Loucy (cell line): ENCODE measurements around the gene TAS1R3.

ENCODE experiments used
- H2AFZ ChIP-seq: fragments of 200-600 bp; sonication (generic); 2 replicates; pipeline ENCODE4 v1.6.0; 2016; ENCODE audit warnings: antibody characterized with exemption, mild to moderate bottlenecking, low read length, moderate library complexity
- H3F3A ChIP-seq: fragments of 200-600 bp; 2 replicates; pipeline ENCODE4 v1.6.0; 2016; ENCODE audit warnings: antibody characterized with exemption, low read depth, mild to moderate bottlenecking
- H3K27me3 ChIP-seq: fragments of 200-600 bp; sonication (generic); 2 replicates; pipeline ENCODE4 v1.6.1; 2014; ENCODE audit warnings: low read length, mild to moderate bottlenecking; ENCODE audit not compliant: insufficient read depth, poor library complexity, severe bottlenecking
- H3K36me3 ChIP-seq: fragments of 200-600 bp; sonication (generic); 2 replicates; pipeline ENCODE4 v1.6.1; 2016; ENCODE audit warnings: low read length; ENCODE audit not compliant: insufficient read depth
- H3K4me1 ChIP-seq: fragments of 200-600 bp; sonication (generic); 2 replicates; pipeline ENCODE4 v1.5.1; 2014; ENCODE audit warnings: low read length, mild to moderate bottlenecking; ENCODE audit not compliant: insufficient read depth, poor library complexity, severe bottlenecking
- H3K4me2 ChIP-seq: fragments of 200-600 bp; sonication (generic); 2 replicates; pipeline ENCODE4 v1.6.0; 2014; ENCODE audit warnings: antibody characterized with exemption, low read length, low read depth, mild to moderate bottlenecking; ENCODE audit not compliant: poor library complexity, severe bottlenecking
- H3K4me3 ChIP-seq: fragments of 200-600 bp; sonication (generic); 2 replicates; pipeline ENCODE4 v1.5.1; 2014; ENCODE audit warnings: low read length, mild to moderate bottlenecking, mixed read lengths; ENCODE audit not compliant: poor library complexity, severe bottlenecking
- H3K79me2 ChIP-seq: fragments of 200-600 bp; sonication (generic); 2 replicates; pipeline ENCODE4 v1.6.1; 2014; ENCODE audit warnings: low read length; ENCODE audit not compliant: insufficient read depth
- H3K9ac ChIP-seq: fragments of 200-600 bp; sonication (generic); 2 replicates; pipeline ENCODE4 v1.6.0; 2014; ENCODE audit warnings: mild to moderate bottlenecking, low read depth, low read length, moderate library complexity; ENCODE audit not compliant: poor library complexity, severe bottlenecking
- H3K9me2 ChIP-seq: fragments of 200-600 bp; sonication (generic); replicated peaks from 2 replicates; pipeline ENCODE4 v1.6.1; 2016; ENCODE audit warnings: low read depth, low read length, mixed read lengths
- H3K9me3 ChIP-seq: fragments of 200-600 bp; sonication (generic); 2 replicates; pipeline ENCODE4 v1.6.1; 2014; ENCODE audit warnings: mild to moderate bottlenecking, antibody characterized with exemption, low read length, low read depth; ENCODE audit not compliant: insufficient read depth
- H4K20me1 ChIP-seq: fragments of 200-600 bp; sonication (generic); 2 replicates; pipeline ENCODE4 v1.6.0; 2014; ENCODE audit warnings: antibody characterized with exemption, low read length, mild to moderate bottlenecking; ENCODE audit not compliant: insufficient read depth, poor library complexity, severe bottlenecking
- EZH2phosphoT487 ChIP-seq: fragments of 200-600 bp; IDR thresholded peaks from 2 replicates; pipeline ENCODE4 v1.6.1; 2018; ENCODE audit warnings: antibody characterized with exemption, mild to moderate bottlenecking, moderate library complexity, borderline replicate concordance
- TF ChIP-seq, protein P1 (sequence below): fragments of 200-600 bp; sonication (generic); conservative IDR thresholded peaks from 2 replicates; pipeline ENCODE4 v1.5.1; 2014; ENCODE audit warnings: mild to moderate bottlenecking, antibody characterized with exemption, low read length

Gene TAS1R3

DNA sequence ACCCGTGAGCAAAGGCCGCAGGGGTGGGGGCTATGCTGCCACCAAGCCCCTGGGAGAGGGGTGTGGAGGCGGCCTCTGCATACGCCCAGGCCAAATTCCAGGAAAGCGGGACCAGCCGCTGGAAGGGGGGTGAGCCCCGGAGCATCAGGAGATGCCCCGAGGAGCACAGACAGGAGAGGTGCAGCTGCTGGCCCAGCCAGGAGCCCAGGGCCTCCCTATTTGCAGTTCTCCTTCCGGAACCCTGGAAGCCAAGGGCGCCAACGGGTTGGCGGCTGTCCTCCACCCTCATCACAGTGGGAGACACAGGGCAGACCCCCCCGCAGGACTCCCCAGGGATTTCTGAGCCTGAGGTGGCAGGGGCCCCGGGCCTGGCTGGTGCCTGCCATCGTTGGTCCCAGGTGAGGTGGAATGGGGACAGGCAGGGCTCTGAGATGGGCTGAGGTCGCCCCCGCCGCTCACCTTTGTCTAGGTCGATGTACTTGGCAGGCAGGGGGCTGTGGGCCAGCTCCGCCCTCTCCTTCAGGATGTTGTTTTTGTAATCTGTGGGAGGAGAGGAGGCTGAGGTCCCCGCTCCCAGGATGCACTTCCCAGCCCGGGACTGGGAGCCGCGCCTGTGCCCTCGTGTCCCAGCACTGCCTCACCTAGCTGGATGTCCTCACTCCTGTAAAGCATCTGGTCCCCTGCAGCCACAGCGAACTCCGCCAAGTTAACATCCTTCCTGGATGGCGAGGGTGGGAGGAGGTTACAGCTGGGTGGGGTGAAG is 22.5 kb downstream of the TAS1R3 start:
- H2AFZ ChIP-seq: no peak overlapping the region
- no peaks in the 10 kb centered on the region for H3K27me3 ChIP-seq
- no peaks in the 10 kb centered on the region for H3F3A ChIP-seq
- H4K20me1 ChIP-seq: no peaks in the 10 kb centered on the region
- no peak overlapping the region for H3K4me2 ChIP-seq
- no peak overlapping the region for H3K4me3 ChIP-seq
- H3K36me3 ChIP-seq: no peaks in the 10 kb centered on the region
- H3K79me2 ChIP-seq: peaks cover 3% of the 10 kb centered on the region; the same call in 1 of the 2 replicates
- no peaks in the 10 kb centered on the region for H3K9me2 ChIP-seq
- no peak overlapping the region for H3K9ac ChIP-seq
- TF ChIP-seq, protein P1, sequence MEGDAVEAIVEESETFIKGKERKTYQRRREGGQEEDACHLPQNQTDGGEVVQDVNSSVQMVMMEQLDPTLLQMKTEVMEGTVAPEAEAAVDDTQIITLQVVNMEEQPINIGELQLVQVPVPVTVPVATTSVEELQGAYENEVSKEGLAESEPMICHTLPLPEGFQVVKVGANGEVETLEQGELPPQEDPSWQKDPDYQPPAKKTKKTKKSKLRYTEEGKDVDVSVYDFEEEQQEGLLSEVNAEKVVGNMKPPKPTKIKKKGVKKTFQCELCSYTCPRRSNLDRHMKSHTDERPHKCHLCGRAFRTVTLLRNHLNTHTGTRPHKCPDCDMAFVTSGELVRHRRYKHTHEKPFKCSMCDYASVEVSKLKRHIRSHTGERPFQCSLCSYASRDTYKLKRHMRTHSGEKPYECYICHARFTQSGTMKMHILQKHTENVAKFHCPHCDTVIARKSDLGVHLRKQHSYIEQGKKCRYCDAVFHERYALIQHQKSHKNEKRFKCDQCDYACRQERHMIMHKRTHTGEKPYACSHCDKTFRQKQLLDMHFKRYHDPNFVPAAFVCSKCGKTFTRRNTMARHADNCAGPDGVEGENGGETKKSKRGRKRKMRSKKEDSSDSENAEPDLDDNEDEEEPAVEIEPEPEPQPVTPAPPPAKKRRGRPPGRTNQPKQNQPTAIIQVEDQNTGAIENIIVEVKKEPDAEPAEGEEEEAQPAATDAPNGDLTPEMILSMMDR: no peak
- TF ChIP-seq EZH2phosphoT487: no peak
- no peaks in the 10 kb centered on the region for H3K4me1 ChIP-seq
- no peaks in the 10 kb centered on the region for H3K9me3 ChIP-seq

DNA sequence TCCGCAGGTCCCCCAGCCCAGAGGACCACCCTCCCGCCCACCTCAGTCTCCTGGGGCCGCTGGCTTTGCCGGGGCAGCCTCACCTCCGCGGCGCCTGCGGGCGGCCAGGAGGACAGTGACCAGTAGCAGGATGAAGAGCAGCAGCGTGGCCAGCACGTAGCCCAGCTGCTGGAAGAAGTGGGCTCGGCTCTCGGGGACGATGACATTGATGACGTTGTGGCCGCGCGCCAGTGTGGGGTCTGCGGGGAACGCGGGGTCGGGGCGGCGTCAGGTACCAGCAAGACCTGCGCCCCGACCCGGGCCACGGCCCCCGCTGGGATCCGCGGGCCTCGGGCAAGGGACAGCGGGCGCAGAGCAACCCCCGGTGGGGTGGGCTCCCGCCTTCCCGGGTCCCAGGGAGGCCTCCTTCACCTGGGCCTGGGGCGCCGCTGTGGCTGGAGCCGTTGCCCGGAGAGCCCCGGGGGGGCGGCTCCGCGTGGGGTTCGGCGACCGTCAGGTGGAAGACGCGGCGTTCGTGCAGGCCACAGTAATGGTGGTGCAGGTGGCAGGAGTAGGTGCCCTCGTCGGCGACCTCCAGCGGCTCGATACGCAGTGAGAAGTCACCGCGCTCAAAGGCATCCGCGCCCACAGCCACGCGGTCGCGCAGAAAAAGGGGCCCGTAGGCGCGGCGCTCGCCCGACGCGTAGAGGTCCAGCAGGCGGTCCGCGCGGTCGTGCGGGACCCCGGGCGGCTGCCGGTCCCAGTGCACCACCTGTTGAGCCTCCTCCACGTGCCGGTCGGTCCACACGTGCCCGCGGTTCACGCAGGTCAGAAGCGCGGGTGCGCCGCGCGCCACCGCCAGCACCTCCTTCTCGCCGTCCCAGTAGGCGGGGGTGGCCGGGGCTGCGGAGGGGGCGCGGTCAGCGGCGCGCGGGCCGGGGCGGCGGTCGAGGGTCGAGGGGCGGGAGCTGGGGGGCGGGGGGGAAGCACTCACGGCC is 23.5 kb downstream of the TAS1R3 start:
- no peak overlapping the region for H3K9ac ChIP-seq
- H3K27me3 ChIP-seq: no peaks in the 10 kb centered on the region
- no peak overlapping the region for H3K4me2 ChIP-seq
- H3K4me1 ChIP-seq: no peaks in the 10 kb centered on the region
- H2AFZ ChIP-seq: no peak overlapping the region
- H3K9me2 ChIP-seq: no peaks in the 10 kb centered on the region
- TF ChIP-seq, protein P1: no peak
- TF ChIP-seq EZH2phosphoT487: no peak
- no peaks in the 10 kb centered on the region for H4K20me1 ChIP-seq
- no peaks in the 10 kb centered on the region for H3K79me2 ChIP-seq
- H3K4me3 ChIP-seq: no peak overlapping the region
- H3F3A ChIP-seq: no peaks in the 10 kb centered on the region
- H3K36me3 ChIP-seq: no peaks in the 10 kb centered on the region
- H3K9me3 ChIP-seq: no peaks in the 10 kb centered on the region

DNA sequence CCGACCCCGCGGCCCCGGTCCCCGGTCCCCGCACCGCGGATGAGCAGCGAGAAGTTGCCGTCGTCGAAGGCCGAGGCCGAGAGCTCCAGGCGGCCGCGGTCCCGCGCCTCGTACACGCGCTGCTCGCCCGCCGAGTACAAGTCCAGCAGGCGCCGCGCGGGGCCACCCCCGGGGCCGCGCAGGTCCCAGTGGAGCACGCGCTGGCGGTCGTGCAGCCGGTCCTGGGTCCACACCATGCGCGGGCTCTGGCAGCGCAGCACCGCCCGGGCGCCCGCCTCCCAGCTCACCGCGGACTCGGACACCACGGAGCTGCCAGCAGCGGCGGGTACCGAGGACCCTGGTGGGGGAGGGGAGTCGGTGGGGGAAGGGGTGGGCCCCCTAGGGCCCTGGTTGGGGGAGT is 24.3 kb downstream of the TAS1R3 start:
- Histone ChIP-seq H3K79me2 (no peaks in the 10 kb centered on the region), H4K20me1 (no peaks in the 10 kb centered on the region), H3K9me3 (no peaks in the 10 kb centered on the region), H3K27me3 (no peaks in the 10 kb centered on the region), H3K9me2 (no peaks in the 10 kb centered on the region), H3F3A (no peaks in the 10 kb centered on the region), H3K9ac (no peak overlapping the region), H2AFZ (no peak overlapping the region), H3K36me3 (no peaks in the 10 kb centered on the region), H3K4me3 (no peak overlapping the region), H3K4me1 (no peaks in the 10 kb centered on the region), H3K4me2 (no peak overlapping the region)
- no peak for TF ChIP-seq EZH2phosphoT487
